Stomach (tissue), 4 donors: ENCODE data around the gene ATG13.

Source experiments
- POLR2A ChIP-seq, 4 donors: fragments of 450-650 bp; IDR thresholded peaks; one replicate each; pipeline ENCODE4 v1.6.1; 2016; ENCODE audit warnings: antibody characterized with exemption in 4 of 4, control low read depth in 2 of 4, mild to moderate bottlenecking in 1 of 4, moderate library complexity in 1 of 4
- TF ChIP-seq, protein P1 (sequence below), 7 experiments: fragments of 450-650 bp in 4 of 7; fragments of 200-600 bp in 3 of 7; sonication (generic) in 3 of 7; IDR thresholded peaks; one replicate each; pipeline ENCODE4 v1.5.1; 2016 to 2019; ENCODE audit warnings: antibody characterized with exemption in 7 of 7, control low read depth in 2 of 7, mild to moderate bottlenecking in 1 of 7

DNA sequence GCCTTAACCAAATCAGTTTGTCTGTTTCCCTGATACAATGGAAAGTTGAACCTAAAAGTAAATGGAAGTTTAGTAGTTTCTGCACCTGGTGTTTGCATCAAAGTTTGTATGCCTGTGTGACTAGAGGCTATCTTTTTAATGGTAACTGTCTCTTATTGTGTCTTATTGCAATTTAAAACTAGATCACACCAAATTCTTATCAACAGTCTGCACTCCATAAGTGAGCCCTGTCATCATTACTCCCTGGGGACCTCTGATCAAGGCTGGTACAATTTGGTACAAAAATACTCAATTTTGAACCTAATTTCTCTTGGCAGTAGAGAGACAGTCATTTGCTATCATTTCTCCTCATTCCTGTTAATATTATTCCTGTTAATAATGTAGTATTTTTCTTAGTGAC, 45.0 kb downstream of the ATG13 start:
- TF ChIP-seq, protein P1, sequence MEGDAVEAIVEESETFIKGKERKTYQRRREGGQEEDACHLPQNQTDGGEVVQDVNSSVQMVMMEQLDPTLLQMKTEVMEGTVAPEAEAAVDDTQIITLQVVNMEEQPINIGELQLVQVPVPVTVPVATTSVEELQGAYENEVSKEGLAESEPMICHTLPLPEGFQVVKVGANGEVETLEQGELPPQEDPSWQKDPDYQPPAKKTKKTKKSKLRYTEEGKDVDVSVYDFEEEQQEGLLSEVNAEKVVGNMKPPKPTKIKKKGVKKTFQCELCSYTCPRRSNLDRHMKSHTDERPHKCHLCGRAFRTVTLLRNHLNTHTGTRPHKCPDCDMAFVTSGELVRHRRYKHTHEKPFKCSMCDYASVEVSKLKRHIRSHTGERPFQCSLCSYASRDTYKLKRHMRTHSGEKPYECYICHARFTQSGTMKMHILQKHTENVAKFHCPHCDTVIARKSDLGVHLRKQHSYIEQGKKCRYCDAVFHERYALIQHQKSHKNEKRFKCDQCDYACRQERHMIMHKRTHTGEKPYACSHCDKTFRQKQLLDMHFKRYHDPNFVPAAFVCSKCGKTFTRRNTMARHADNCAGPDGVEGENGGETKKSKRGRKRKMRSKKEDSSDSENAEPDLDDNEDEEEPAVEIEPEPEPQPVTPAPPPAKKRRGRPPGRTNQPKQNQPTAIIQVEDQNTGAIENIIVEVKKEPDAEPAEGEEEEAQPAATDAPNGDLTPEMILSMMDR (IDR thresholded peaks at IDR 0.05), result no peak
- no peak for TF ChIP-seq POLR2A (IDR thresholded peaks at IDR 0.05)
